Measurements from ENCODE around the gene PPP2R2C. TPM values are rescaled to one million over a fixed set of nuclear protein-coding genes. Genes with fewer than 3 reads are reported as not detected.

The PPP2R2C gene
- polyA plus RNA-seq, 1 of the 3 experiments (the other 2 are of a cell fraction) = 0.21 TPM

DNA sequence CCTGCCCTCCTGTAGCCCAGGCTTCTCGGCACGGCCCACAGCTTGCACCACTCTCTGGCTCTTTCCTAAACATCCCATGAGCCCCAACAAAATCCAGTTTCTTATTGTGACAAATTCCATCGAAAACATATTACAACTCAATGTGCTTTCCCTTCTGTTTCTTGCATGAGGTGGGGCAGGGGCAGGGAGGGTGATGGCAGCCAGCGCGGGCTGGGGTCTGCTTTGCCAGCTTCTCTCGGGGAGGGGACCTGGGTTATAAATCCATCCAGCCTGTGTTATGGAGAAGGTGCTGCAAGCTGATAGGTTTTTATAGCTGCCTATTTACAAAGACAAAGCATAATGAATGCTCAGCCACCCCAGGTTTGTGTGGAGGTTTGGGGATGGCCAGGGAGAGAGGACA is 21.1 kb downstream of the PPP2R2C start:
- 43% methylated on average over 6 of the region's 6 CpGs for WGBS (ENCODE audit: low lambda C conversion rate)
- CTCF ChIA-PET = interaction anchor here (1.0 to 2.0 kb wide), 5 partner anchors 19 to 120 kb away, joined by 3 to 6 read pairs (median 3); partner anchors contain the start of gene PPP2R2C
- POLR2A ChIA-PET = no interaction called here
- H3K27me3 ChIP-seq (ENCODE audit: insufficient read depth) = no peaks in the 10 kb centered on the region
- no peak overlapping the region for H3K4me2 ChIP-seq
- no peak overlapping the region for H3K4me3 ChIP-seq (ENCODE audit: low read depth in 2 of 2, low read length in 1 of 2)
- no peak overlapping the region for H3K9ac ChIP-seq
- no peaks in the 10 kb centered on the region for H3K9me3 ChIP-seq
- peaks cover 0 to 12% of the 10 kb centered on the region in 2 experiments; a peak in 1 of 4 replicates for H3K4me1 ChIP-seq (ENCODE audit: control insufficient read depth in 1 of 2, insufficient read depth in 2 of 2, low read depth in 1 of 2, low read length in 1 of 2)
- TF ChIP-seq ELF1 (IDR thresholded peaks at IDR 0.05) (no peak), RXRA (IDR thresholded peaks at IDR 0.05; ENCODE audit: borderline replicate concordance, low read depth) (no peak), FOXM1 (IDR thresholded peaks at IDR 0.05; ENCODE audit: low read depth) (no peak), EP300 (IDR thresholded peaks at IDR 0.05; ENCODE audit: borderline replicate concordance in 1 of 2, low read depth in 1 of 2, low read length in 1 of 2) (no peak), GATA2 (CRISPR knock-in tag; IDR thresholded peaks at IDR 0.05) (no peak)
- DNase-seq = no peak
- no peak overlapping the region for H2AFZ ChIP-seq (ENCODE audit: low read depth)
- H3K9me2 ChIP-seq = no peaks in the 10 kb centered on the region
- no peak overlapping the region for H3K27ac ChIP-seq (ENCODE audit: low read depth in 2 of 2, low read length in 1 of 2)
- no peaks in the 10 kb centered on the region for H3K36me3 ChIP-seq (replicated peaks in 1 of 2; ENCODE audit: control insufficient read depth in 1 of 2, insufficient read depth in 2 of 2, low read length in 1 of 2)
- H3K79me2 ChIP-seq (ENCODE audit: insufficient read depth) = no peaks in the 10 kb centered on the region
- no peaks in the 10 kb centered on the region for H3F3A ChIP-seq (replicated peaks; ENCODE audit: insufficient read depth)
- H4K20me1 ChIP-seq (ENCODE audit: insufficient read depth) = no peaks in the 10 kb centered on the region

DNA sequence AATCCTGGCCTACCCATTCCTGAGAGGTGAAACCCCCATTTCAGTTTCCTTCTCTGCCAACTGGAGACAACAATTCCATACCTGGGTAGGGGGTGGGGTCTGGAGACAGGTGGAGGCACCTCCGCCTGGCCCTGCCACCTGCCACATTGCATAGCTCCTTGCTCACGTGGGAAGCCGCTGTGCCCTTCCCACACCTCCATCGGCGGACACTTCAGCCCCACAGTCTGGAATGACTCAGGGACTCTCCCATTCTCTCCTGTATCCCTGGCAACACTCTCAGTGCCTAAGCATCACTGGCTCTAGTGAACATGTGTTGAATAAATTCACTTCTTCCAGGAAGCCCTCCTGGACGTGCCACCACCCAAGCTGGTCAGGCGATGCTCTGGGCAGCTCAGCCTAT is 21.7 kb downstream of the PPP2R2C start:
- POLR2A ChIA-PET = no interaction called here
- Histone ChIP-seq H3K79me2 (ENCODE audit: insufficient read depth) (no peaks in the 10 kb centered on the region), H4K20me1 (ENCODE audit: insufficient read depth) (no peaks in the 10 kb centered on the region), H3K36me3 (replicated peaks in 1 of 2; ENCODE audit: control insufficient read depth in 1 of 2, insufficient read depth in 2 of 2, low read length in 1 of 2) (no peaks in the 10 kb centered on the region), H3K9ac (no peak overlapping the region), H3K27ac (ENCODE audit: low read depth in 2 of 2, low read length in 1 of 2) (no peak overlapping the region), H3K4me2 (no peak overlapping the region), H3K4me3 (ENCODE audit: low read depth in 2 of 2, low read length in 1 of 2) (no peak overlapping the region), H2AFZ (ENCODE audit: low read depth) (no peak overlapping the region), H3F3A (replicated peaks; ENCODE audit: insufficient read depth) (no peaks in the 10 kb centered on the region), H3K27me3 (ENCODE audit: insufficient read depth) (no peaks in the 10 kb centered on the region), H3K4me1 (ENCODE audit: control insufficient read depth in 1 of 2, insufficient read depth in 2 of 2, low read depth in 1 of 2, low read length in 1 of 2) (peaks cover 0 to 17% of the 10 kb centered on the region in 2 experiments; a peak in 1 of 4 replicates), H3K9me3 (no peaks in the 10 kb centered on the region), H3K9me2 (no peaks in the 10 kb centered on the region)
- 76% methylated on average over 6 of the region's 7 CpGs for WGBS (ENCODE audit: low lambda C conversion rate)
- CTCF ChIA-PET = interaction anchor here (1.0 to 2.0 kb wide), 4 partner anchors 19 to 119 kb away, joined by 3 to 6 read pairs (median 3); partner anchors contain the start of gene PPP2R2C
- TF ChIP-seq MXI1 (IDR thresholded peaks at IDR 0.05; ENCODE audit: low read depth, low read length) (no peak), FOXM1 (IDR thresholded peaks at IDR 0.05; ENCODE audit: low read depth) (no peak), RFX5 (IDR thresholded peaks at IDR 0.05; ENCODE audit: low read length) (no peak), RCOR1 (IDR thresholded peaks at IDR 0.05; ENCODE audit: low read length) (no peak)
- TF ChIP-seq, protein P1, sequence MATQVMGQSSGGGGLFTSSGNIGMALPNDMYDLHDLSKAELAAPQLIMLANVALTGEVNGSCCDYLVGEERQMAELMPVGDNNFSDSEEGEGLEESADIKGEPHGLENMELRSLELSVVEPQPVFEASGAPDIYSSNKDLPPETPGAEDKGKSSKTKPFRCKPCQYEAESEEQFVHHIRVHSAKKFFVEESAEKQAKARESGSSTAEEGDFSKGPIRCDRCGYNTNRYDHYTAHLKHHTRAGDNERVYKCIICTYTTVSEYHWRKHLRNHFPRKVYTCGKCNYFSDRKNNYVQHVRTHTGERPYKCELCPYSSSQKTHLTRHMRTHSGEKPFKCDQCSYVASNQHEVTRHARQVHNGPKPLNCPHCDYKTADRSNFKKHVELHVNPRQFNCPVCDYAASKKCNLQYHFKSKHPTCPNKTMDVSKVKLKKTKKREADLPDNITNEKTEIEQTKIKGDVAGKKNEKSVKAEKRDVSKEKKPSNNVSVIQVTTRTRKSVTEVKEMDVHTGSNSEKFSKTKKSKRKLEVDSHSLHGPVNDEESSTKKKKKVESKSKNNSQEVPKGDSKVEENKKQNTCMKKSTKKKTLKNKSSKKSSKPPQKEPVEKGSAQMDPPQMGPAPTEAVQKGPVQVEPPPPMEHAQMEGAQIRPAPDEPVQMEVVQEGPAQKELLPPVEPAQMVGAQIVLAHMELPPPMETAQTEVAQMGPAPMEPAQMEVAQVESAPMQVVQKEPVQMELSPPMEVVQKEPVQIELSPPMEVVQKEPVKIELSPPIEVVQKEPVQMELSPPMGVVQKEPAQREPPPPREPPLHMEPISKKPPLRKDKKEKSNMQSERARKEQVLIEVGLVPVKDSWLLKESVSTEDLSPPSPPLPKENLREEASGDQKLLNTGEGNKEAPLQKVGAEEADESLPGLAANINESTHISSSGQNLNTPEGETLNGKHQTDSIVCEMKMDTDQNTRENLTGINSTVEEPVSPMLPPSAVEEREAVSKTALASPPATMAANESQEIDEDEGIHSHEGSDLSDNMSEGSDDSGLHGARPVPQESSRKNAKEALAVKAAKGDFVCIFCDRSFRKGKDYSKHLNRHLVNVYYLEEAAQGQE (IDR thresholded peaks at IDR 0.05; ENCODE audit: low read depth, low read length) = no peak
- TF ChIP-seq, protein P2, sequence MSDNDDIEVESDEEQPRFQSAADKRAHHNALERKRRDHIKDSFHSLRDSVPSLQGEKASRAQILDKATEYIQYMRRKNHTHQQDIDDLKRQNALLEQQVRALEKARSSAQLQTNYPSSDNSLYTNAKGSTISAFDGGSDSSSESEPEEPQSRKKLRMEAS (IDR thresholded peaks at IDR 0.05; ENCODE audit: low read depth) = no peak
- TF ChIP-seq, protein P3, sequence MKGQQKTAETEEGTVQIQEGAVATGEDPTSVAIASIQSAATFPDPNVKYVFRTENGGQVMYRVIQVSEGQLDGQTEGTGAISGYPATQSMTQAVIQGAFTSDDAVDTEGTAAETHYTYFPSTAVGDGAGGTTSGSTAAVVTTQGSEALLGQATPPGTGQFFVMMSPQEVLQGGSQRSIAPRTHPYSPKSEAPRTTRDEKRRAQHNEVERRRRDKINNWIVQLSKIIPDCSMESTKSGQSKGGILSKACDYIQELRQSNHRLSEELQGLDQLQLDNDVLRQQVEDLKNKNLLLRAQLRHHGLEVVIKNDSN (IDR thresholded peaks at IDR 0.05; ENCODE audit: borderline replicate concordance, low read depth) = no peak
- no peak for DNase-seq

All from SK-N-SH (cell line).